Activated CD4-positive, alpha-beta T cell treated with anti-CD3 and anti-CD28 coated beads, Interleukin-2, amount 10 ng/mL, durations not matched to agents 24 days and 14 days (primary cell): ENCODE measurements around the gene FAHD2A. TPM values are rescaled to one million over a fixed set of nuclear protein-coding genes. Genes with fewer than 3 reads are reported as not detected.
"Not testable (repeated sequence)": the region's sequence is repeated elsewhere in the genome, so short reads cannot be mapped to it uniquely, and the experiment has no call there.

ENCODE experiments used
- DNase-seq: peaks from one replicate; pipeline ENCODE4 v3.0.0; 2022
- H3K27ac Mint-ChIP-seq: one replicate; pipeline ENCODE4 v1.8.0; 2022; ENCODE audit warnings: mild to moderate bottlenecking, mixed read lengths
- H3K27me3 Mint-ChIP-seq: one replicate; pipeline ENCODE4 v1.8.0; 2022; ENCODE audit warnings: mixed read lengths
- H3K36me3 Mint-ChIP-seq: one replicate; pipeline ENCODE4 v1.8.0; 2022; ENCODE audit warnings: low read depth, mild to moderate bottlenecking, mixed read lengths
- H3K4me1 Mint-ChIP-seq: one replicate; pipeline ENCODE4 v1.8.0; 2021; ENCODE audit warnings: mixed read lengths
- H3K4me3 Mint-ChIP-seq: one replicate; pipeline ENCODE4 v1.8.0; 2022; ENCODE audit warnings: mild to moderate bottlenecking, moderate library complexity, mixed read lengths
- H3K9me3 Mint-ChIP-seq: one replicate; pipeline ENCODE4 v1.8.0; 2021; ENCODE audit warnings: mixed read lengths
- intact Hi-C: fragments of 100-400 bp; cut with micrococcal nuclease; formaldehyde crosslinking; loops from one replicate; pipeline ENCODE4 v1.15.1; 2023
- total RNA-seq: library from RNA; stranded (reverse); gene quantifications from 2 replicates; pipeline ENCODE4 v1.2.3, GENCODE V29; 2022

Gene FAHD2A
- total RNA-seq, 1 donor from 2014 or later = 35.8 TPM

DNA sequence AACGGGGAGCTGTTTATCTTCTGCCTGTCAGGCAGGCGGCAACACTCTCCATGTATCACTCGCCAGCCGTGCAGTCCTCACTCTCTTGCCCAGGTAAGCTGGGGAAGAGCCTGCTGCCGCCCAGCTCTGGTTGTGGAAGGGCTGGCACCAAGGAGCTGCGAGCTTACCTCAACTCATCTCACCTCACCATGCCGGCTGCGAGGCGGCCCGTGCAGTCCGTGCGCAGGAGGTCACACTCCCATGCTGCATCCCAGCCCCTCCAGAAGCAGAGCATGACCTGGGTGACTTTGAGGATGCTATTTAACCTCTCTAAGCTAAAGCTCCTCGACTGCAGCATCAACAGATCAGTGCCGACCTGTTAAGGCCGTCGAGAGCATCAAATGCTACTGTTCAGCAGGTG lies 13.1 kb downstream of the FAHD2A start:
- intact Hi-C loops, H3K4me1 Mint-ChIP-seq, DNase-seq, H3K27ac Mint-ChIP-seq, H3K9me3 Mint-ChIP-seq, H3K36me3 Mint-ChIP-seq, H3K4me3 Mint-ChIP-seq, H3K27me3 Mint-ChIP-seq: not testable (repeated sequence)

DNA sequence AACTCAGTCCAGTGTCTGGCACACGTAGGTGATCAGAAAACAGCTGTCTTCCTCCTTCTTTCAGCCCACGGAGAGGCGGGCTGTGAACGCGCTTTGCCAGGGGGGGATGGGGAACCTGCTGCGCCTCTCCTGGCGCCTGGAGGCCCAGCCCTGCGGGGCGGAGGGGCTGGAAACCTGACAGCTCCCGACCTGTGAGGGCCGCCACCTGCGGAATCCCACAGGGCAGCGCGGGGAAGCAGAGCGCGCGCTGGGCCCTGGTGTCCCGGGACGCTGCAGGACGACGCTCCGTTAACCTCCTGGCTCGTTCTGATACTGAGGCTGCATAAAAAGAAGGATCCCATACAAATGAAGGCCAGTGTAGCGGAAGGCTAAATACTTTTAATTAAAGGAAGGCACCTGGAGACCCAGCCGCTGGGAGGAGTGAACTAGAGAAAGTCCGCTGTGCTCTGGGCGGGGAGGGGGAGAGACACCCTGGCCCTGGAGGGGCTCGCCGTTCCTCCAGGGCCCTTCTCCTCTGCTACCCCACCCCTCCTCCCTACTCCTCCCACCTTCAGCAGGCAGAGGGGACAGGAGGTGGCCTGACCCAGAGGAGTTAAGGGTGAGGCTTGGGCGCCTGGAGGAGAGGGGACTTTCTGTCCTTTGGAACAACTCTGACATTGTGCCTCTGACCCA lies 24.8 kb downstream of the FAHD2A start:
- H3K36me3 Mint-ChIP-seq = not testable (repeated sequence)

DNA sequence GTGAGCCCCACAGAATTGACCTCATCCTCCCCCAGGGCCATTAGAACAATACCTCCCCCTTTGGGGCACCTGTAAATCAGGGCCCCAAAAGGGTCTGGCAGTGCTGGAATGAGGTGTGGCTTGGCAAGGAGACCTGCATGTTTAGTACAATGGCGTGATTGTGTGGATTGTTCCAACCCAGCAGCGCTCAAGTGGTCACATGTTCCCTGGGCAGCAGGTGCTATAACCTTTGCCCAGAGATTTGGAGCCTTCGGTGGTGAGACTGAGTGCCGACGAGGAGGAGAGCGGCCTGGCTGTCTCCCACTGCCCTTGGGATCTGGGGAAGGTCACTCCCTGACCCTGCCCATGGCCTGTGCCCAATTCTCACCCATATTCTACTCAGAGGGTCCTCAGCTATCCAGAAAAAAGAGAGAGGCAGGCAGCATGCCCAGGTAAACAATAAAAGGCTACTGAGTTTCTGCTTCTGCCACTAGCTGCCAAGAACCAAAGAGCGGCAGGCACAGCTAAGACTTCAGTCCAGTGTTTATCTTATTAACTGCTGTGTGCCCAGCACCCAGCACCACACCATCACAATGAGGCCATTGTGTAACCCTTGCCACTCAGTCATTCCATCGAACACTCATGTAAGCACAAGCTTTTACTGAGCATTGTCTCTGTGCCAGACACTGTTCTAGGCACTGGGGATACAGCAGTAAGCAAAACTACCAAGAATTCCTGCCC lies 27.4 kb downstream of the FAHD2A start:
- H3K27ac Mint-ChIP-seq, DNase-seq, H3K4me1 Mint-ChIP-seq, intact Hi-C loops, H3K4me3 Mint-ChIP-seq, H3K36me3 Mint-ChIP-seq, H3K9me3 Mint-ChIP-seq, H3K27me3 Mint-ChIP-seq: not testable (repeated sequence)

More for the DNA sequence above, 24.8 kb downstream of the FAHD2A start:
- H3K9me3 Mint-ChIP-seq, intact Hi-C loops, H3K27me3 Mint-ChIP-seq, H3K4me3 Mint-ChIP-seq, DNase-seq, H3K27ac Mint-ChIP-seq, H3K4me1 Mint-ChIP-seq: not testable (repeated sequence)

DNA sequence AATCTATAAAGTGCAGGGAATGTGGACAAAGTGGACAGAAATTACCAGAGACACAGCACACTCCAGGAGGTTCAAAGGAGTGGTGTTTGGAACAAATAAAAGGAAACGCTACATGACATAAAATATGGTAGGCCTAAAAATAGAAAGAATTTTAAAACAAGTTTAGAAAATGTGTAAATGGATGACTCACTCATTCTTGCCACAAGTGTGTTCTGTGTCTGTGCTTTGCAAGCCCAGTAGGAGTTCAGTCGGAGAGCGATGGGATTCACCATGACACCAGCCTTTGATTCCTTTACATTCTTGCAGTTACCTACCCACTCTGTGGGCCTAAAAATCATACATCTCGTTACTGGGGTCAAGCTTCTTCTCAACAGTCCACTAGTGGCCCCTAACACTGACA lies 30.9 kb downstream of the FAHD2A start:
- H3K27ac Mint-ChIP-seq, H3K9me3 Mint-ChIP-seq, H3K36me3 Mint-ChIP-seq, H3K4me1 Mint-ChIP-seq, DNase-seq, intact Hi-C loops, H3K27me3 Mint-ChIP-seq, H3K4me3 Mint-ChIP-seq: not testable (repeated sequence)

DNA sequence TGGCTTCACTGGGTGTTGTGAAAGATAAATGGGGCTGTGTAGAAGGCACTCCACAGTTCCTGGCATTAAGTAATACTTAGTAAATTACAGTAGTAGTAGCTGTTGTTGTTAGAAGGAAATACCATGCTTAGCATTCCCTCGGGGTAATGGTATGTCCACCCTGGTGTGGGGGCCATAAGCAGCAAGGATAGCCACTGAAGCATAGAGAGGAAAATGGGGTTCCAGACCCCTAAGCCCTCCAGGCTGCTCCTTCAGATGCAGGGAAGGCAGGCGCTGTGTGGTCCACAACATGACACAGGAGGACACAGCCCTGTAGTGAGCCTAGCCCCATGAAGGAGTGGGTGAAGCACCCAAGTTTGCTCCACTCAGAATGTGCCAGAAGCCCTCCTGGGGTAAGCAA lies 31.5 kb downstream of the FAHD2A start:
- H3K4me3 Mint-ChIP-seq, H3K27me3 Mint-ChIP-seq, DNase-seq, H3K27ac Mint-ChIP-seq, intact Hi-C loops, H3K4me1 Mint-ChIP-seq, H3K36me3 Mint-ChIP-seq, H3K9me3 Mint-ChIP-seq: not testable (repeated sequence)

DNA sequence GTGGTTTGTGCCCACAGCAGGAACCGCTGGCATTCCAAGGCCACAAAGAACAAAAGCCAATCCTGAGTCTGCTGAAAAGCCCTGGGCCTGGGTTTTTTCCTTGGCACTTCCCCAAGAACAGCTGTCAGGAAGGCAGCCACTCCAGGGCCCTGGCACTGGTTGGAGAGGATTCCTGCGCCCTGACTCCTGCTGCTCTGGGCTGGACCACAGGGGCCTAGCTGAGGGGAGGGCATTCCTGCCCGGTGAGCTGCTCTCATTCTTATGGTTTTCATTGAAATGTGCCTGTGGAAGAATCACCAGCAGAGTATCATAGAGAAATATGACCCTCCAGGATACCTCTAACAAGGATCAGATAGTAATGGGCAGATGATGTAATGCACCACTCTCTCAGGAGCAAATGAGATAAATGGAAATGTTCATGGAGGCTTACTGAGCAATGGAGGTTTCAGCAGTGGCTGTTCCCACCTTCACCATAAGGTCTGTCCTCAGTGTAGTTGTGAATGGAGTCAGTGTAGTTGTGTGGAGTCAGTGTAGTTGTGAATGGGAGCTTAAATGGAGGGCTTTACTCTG lies 32.1 kb downstream of the FAHD2A start:
- H3K4me1 Mint-ChIP-seq, H3K36me3 Mint-ChIP-seq, DNase-seq, H3K9me3 Mint-ChIP-seq, intact Hi-C loops, H3K27ac Mint-ChIP-seq, H3K27me3 Mint-ChIP-seq, H3K4me3 Mint-ChIP-seq: not testable (repeated sequence)

DNA sequence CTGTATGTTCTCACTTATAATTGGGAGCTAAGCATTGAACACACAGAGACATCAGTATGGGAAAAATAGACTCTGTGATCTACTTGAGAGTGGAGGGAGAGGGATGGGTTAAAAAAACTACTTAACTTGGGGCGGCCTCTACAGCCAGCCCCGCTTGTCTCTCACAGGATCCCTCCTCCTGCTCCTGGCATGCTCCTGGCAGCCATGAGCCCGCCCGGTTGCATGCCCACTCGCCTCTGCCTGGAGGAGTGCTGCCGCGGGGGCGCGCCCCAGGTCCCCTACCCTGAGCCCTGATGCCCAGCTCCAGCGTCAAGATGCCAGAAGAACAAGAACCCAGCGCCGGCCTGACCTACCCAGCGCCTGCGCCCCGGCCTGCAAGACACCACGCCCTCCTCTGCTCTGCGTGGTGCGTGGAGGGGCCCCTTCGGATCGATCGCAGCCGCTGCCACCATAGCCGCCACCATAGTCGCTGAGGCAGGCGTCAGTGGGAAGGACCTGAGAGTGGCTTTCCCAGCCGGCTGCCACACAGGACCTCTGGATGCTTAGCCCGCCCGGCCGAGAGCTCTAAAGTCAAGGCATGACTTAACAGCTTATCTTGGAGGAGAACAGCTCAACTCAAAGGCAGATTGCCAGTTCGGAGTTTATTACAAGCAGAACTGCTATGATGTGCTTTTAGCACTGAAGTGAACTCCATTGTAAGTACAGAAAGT lies 32.8 kb downstream of the FAHD2A start:
- H3K4me3 Mint-ChIP-seq, H3K27ac Mint-ChIP-seq, DNase-seq, H3K36me3 Mint-ChIP-seq, intact Hi-C loops, H3K27me3 Mint-ChIP-seq, H3K4me1 Mint-ChIP-seq, H3K9me3 Mint-ChIP-seq: not testable (repeated sequence)

DNA sequence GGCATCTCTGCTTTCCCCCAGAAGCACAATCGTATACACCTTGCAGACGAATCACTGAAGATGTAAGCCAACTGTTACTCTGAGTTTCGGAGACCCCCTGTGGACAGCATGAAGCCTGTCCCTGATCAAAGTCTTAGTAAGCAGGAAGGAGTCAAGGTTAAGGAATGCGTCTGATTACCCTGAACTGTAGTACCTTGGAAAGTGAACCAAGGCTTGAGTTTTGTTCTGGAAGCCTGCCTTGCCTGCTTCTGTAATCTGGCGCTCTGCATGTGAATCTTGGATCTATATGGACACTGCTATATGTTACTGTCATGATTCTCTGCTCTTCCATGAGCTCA lies 33.3 kb downstream of the FAHD2A start:
- H3K27ac Mint-ChIP-seq, intact Hi-C loops: not testable (repeated sequence)

DNA sequence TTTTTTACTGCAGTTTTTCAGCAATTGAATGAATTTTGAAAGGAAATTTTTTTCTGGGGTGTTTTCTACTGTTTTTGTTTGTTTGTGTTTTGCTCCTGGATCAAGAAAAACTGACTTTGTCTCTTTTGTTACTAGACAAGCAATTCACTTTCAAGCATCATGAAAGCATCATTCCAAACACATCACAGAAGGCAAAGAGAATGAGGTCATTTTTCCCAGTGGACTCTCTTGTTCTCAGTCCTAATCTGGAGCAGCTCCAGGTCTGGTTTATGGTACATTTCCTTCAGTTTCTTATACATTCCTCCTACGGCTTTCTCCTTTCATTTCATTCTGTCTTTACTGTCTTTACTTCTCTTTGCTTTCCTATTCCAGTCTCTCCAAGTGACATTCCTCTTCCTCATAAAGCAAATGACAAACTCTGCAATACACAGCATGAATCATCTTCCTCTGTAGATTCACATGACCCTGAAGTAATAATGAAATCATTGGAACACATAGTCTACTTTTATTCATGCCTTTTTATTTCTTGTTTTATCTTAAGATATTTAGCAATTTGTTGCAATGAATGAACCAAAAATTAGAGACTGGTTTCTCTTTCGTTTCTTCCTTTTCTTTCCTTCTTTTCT lies 40.1 kb downstream of the FAHD2A start:
- H3K4me3 Mint-ChIP-seq, DNase-seq, H3K9me3 Mint-ChIP-seq, intact Hi-C loops, H3K4me1 Mint-ChIP-seq, H3K36me3 Mint-ChIP-seq, H3K27me3 Mint-ChIP-seq, H3K27ac Mint-ChIP-seq: not testable (repeated sequence)

More for the DNA sequence above, 33.3 kb downstream of the FAHD2A start:
- H3K4me3 Mint-ChIP-seq, H3K9me3 Mint-ChIP-seq, H3K36me3 Mint-ChIP-seq, DNase-seq, H3K27me3 Mint-ChIP-seq, H3K4me1 Mint-ChIP-seq: not testable (repeated sequence)

DNA sequence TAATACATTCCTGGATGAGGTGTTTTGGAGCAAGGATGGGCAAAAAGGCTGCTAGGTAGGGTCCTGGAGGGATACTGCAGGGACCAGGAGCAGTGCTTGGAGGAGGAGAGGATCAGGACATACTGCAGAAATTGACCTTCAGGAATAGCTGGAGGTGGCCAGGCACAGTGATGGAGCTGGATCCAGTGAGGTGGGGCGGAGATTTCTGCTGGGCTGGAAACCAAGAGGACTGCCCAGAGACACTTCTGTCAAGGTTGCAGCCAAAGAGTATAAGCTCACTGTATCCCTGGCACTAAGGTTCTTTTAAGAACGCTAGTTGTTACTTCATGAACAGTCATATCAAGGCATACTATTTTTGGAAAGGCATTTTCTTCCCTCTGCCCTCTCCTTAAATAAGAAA lies 42.8 kb downstream of the FAHD2A start:
- H3K4me3 Mint-ChIP-seq, H3K4me1 Mint-ChIP-seq, intact Hi-C loops, H3K27me3 Mint-ChIP-seq, H3K36me3 Mint-ChIP-seq, DNase-seq, H3K9me3 Mint-ChIP-seq, H3K27ac Mint-ChIP-seq: not testable (repeated sequence)

DNA sequence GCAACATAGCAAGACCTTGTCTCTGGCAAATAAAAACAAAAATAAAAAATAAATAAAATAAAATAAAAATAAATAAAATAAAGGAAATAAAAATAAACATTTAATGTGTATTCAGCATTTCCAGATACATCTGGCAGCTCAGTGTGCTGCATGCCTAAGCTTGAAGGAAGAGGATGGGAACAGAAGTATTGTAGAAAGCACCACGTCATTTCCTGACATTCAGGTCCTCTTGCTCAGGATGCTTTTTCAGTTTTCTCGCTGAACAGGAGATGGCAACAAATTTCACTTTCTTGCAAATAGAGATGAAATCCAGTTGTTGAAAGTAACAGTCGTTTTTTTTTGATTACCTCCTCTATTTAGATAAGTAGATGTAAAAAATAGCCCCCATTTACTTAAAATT lies 60.8 kb downstream of the FAHD2A start:
- H3K27me3 Mint-ChIP-seq, H3K4me3 Mint-ChIP-seq, H3K36me3 Mint-ChIP-seq, intact Hi-C loops, DNase-seq, H3K9me3 Mint-ChIP-seq, H3K27ac Mint-ChIP-seq, H3K4me1 Mint-ChIP-seq: not testable (repeated sequence)
